Peyer's patch (tissue), 4 donors: ENCODE data around the gene PARP1. TPM values are rescaled to one million over a fixed set of nuclear protein-coding genes. Genes with fewer than 3 reads are reported as not detected.

Source experiments
- DNase-seq, 3 donors: peaks; one replicate each; pipeline ENCODE4 v3.0.0-alpha.2; 2017 to 2019
- H3K27ac ChIP-seq, 4 donors: fragments of 200-600 bp; sonication (generic); one replicate each; pipeline ENCODE4 v1.5.1; 2016 to 2019
- H3K27me3 ChIP-seq, 2 donors: fragments of 200-600 bp; sonication (generic); one replicate each; pipeline ENCODE4 v1.5.1; 2019
- H3K36me3 ChIP-seq, 3 donors: fragments of 200-600 bp; sonication (generic); one replicate each; pipeline ENCODE4 v1.5.1; 2016 to 2019
- H3K4me1 ChIP-seq, 4 donors: fragments of 200-600 bp; sonication (generic); one replicate each; pipeline ENCODE4 v1.5.1; 2016 to 2019
- H3K4me3 ChIP-seq, 4 donors: fragments of 200-600 bp; sonication (generic); 1 replicate in 3 of 4; 2 replicates in 1 of 4; pipeline ENCODE4 v1.5.1; 2016 to 2019; ENCODE audit warnings: mild to moderate bottlenecking in 1 of 4
- H3K9me3 ChIP-seq, 4 donors: fragments of 200-600 bp; sonication (generic); one replicate each; pipeline ENCODE4 v1.5.1; 2016 to 2019; ENCODE audit warnings: mild to moderate bottlenecking in 1 of 4
- POLR2A ChIP-seq, 2 donors: fragments of 450-650 bp; IDR thresholded peaks; one replicate each; pipeline ENCODE4 v1.5.1; 2017; ENCODE audit warnings: antibody characterized with exemption in 2 of 2, mild to moderate bottlenecking in 2 of 2, moderate library complexity in 2 of 2
- total RNA-seq, 4 donors: library from RNA; depleted of rRNA; stranded (reverse); fragments of >200 nt; gene quantifications; one replicate each; pipeline ENCODE4 v1.1.0, GENCODE V29; 2016
- TF ChIP-seq, protein P1 (sequence below), 6 experiments: fragments of 450-650 bp in 4 of 6; fragments of 200-600 bp in 2 of 6; sonication (generic) in 1 of 6; IDR thresholded peaks; one replicate each; pipeline ENCODE4 v1.5.1; 2017 to 2019; ENCODE audit warnings: antibody characterized with exemption in 6 of 6, mild to moderate bottlenecking in 3 of 6, moderate library complexity in 1 of 6

PARP1 gene
- total RNA-seq, 4 donors from 2014 or later: 25.2 to 145 (median 54.4) TPM

DNA sequence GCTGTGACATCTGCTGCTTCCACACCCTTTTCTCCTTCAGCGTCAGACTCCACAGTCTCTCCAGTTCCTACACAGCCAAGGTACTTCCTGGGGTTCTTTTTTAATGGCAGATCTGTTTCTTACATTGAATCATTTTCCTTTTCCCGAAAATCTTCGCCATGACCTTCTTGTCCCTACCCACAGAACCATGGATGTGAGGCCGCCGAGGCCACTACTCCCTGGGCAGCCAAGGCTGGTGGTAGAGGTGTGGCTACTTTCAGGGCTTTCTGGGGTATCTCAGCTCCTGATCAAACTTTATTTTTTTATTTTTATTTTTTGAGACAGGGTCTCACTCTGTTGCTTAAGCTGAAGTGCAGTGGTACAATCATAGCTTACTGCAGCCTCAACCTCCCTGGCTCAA lies 89.4 kb downstream of the PARP1 start:
- TF ChIP-seq, protein P1, sequence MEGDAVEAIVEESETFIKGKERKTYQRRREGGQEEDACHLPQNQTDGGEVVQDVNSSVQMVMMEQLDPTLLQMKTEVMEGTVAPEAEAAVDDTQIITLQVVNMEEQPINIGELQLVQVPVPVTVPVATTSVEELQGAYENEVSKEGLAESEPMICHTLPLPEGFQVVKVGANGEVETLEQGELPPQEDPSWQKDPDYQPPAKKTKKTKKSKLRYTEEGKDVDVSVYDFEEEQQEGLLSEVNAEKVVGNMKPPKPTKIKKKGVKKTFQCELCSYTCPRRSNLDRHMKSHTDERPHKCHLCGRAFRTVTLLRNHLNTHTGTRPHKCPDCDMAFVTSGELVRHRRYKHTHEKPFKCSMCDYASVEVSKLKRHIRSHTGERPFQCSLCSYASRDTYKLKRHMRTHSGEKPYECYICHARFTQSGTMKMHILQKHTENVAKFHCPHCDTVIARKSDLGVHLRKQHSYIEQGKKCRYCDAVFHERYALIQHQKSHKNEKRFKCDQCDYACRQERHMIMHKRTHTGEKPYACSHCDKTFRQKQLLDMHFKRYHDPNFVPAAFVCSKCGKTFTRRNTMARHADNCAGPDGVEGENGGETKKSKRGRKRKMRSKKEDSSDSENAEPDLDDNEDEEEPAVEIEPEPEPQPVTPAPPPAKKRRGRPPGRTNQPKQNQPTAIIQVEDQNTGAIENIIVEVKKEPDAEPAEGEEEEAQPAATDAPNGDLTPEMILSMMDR (IDR thresholded peaks at IDR 0.05): no peak
- no peak for TF ChIP-seq POLR2A (IDR thresholded peaks at IDR 0.05)
- Histone ChIP-seq H3K4me3 (no peak overlapping the region), H3K27ac (no peak overlapping the region), H3K36me3 (no peaks in the 10 kb centered on the region), H3K4me1 (no peaks in the 10 kb centered on the region), H3K9me3 (no peaks in the 10 kb centered on the region), H3K27me3 (no peaks in the 10 kb centered on the region)
- DNase-seq: no peak

DNA sequence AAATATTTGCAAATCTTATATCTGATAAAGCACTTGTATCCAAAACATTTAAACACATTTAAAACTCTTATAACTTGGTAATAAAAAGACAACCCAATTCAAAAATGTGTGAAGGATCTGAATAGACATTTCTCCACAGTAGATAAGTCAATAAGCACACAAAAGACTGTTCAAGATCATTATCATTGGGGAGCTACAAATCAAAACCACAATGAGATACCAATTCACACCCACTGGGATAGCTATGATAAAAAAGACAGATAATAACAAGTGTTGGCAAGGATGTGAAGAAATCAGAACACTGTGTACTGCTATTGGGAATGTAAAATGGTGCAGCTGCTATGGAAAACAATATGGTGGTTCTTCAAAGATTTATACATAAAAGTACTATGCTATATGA lies 93.8 kb downstream of the PARP1 start:
- no peak overlapping the region for H3K4me3 ChIP-seq
- no peaks in the 10 kb centered on the region for H3K36me3 ChIP-seq
- no peak overlapping the region for H3K27ac ChIP-seq
- no peak for TF ChIP-seq POLR2A (IDR thresholded peaks at IDR 0.05)
- TF ChIP-seq, protein P1 (IDR thresholded peaks at IDR 0.05): no peak
- H3K9me3 ChIP-seq: no peaks in the 10 kb centered on the region
- peaks cover 0 to 12% (median 3%) of the 10 kb centered on the region in 4 donors for H3K4me1 ChIP-seq
- no peak for DNase-seq
- H3K27me3 ChIP-seq: no peaks in the 10 kb centered on the region

DNA sequence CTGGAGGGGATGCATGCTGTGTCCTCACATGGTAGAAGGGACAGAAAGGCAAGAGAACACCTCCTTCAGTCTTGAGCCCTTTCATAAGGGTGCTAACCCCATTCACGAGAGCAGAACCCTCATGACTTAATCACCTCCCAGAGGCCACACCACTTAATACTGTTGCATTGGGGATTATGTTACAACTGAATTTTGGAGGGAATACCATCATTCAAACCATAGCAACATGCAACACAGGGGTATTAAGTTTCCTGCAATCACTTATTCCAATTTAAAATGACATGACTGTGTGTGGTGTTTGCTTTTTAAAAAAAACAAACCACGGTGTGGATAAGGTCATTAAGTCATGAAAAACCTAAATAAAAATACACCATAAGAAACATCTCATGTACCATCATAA lies 95.8 kb downstream of the PARP1 start:
- Histone ChIP-seq H3K9me3 (no peaks in the 10 kb centered on the region), H3K4me3 (no peak overlapping the region)
- no peak for DNase-seq

DNA sequence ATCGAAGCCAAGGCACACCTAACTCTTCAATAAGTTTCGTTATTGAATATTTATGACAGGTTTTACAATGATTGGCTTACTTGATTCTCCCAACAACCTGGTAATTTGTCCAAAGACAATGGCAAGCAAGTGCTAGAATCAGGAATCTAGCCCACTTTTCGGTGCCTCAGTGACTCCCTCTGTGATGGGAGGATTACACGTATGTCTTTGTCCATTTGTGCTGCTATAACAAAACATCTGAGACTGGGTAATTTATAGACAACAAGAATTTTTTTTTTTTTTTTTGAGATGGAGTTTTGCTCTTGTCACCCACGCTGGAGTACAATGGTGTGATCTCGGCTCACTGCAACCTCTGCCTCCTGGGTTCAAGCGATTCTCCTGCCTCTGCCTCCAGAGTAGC lies 96.5 kb downstream of the PARP1 start:
- DNase-seq: no peak
- Histone ChIP-seq H3K9me3 (no peaks in the 10 kb centered on the region), H3K4me1 (peaks cover 0 to 23% (median 5%) of the 10 kb centered on the region in 4 donors), H3K27ac (no peak overlapping the region), H3K36me3 (no peaks in the 10 kb centered on the region), H3K4me3 (no peak overlapping the region), H3K27me3 (no peaks in the 10 kb centered on the region)
- TF ChIP-seq, protein P1 (IDR thresholded peaks at IDR 0.05): no peak
- no peak for TF ChIP-seq POLR2A (IDR thresholded peaks at IDR 0.05)

More for the DNA sequence above, 95.8 kb downstream of the PARP1 start:
- Histone ChIP-seq H3K27ac (no peak overlapping the region), H3K4me1 (peaks cover 0 to 23% (median 5%) of the 10 kb centered on the region in 4 donors), H3K36me3 (no peaks in the 10 kb centered on the region), H3K27me3 (no peaks in the 10 kb centered on the region)
- TF ChIP-seq, protein P1 (IDR thresholded peaks at IDR 0.05): no peak
- no peak for TF ChIP-seq POLR2A (IDR thresholded peaks at IDR 0.05)

Other genes with a start within 250 kb of the PARP1 start
- gene ACBD3, start 221.4 kb downstream of the PARP1 start, total RNA-seq: 10 to 100 TPM; 24.1 to 36.3 (median 32.8) TPM
- not detected for gene MIXL1, start 184.4 kb downstream of the PARP1 start, total RNA-seq
- gene LIN9, start 98.9 kb downstream of the PARP1 start, total RNA-seq: 1 to 10 TPM; 2.5 to 6.6 (median 4.2) TPM
- 1 to 10 TPM; 1.4 to 4.6 (median 2.9) TPM for gene STUM, start 140.7 kb upstream of the PARP1 start, total RNA-seq